Right lobe of liver (tissue), 6 donors: ENCODE results near the gene TNNT3. TPM values are rescaled to one million over a fixed set of nuclear protein-coding genes. Genes with fewer than 3 reads are reported as not detected.

Source experiments
- ATAC-seq, 4 donors: fragments of 200-7000 bp; cut with Tn5 transposase; one replicate each; pipeline ENCODE4 v1.9.1; 2020; ENCODE audit warnings: mild to moderate bottlenecking in 4 of 4, moderate library complexity in 4 of 4
- DNase-seq, 3 donors: peaks; one replicate each; pipeline ENCODE4 v3.0.0-alpha.2; 2020
- H3K27ac ChIP-seq, 3 donors: fragments of 200-600 bp; one replicate each; pipeline ENCODE4 v1.8.0; 2022
- H3K27me3 ChIP-seq, 2 donors: fragments of 200-600 bp; one replicate each; pipeline ENCODE4 v1.8.0; 2022
- H3K36me3 ChIP-seq, 4 donors: fragments of 200-600 bp; sonication (generic) in 1 of 4; one replicate each; pipeline versions ENCODE4 v1.5.1 to v1.8.0; 2017 to 2022; ENCODE audit warnings: control low read depth in 1 of 4
- H3K4me1 ChIP-seq, 4 donors: fragments of 200-600 bp; sonication (generic) in 1 of 4; one replicate each; pipeline versions ENCODE4 v1.5.1 to v1.8.0; 2017 to 2022; ENCODE audit warnings: control low read depth in 1 of 4
- H3K4me3 ChIP-seq, 3 donors: fragments of 200-600 bp; one replicate each; pipeline ENCODE4 v1.8.0; 2022
- H3K9me3 ChIP-seq, 4 donors: fragments of 200-600 bp; sonication (generic) in 1 of 4; one replicate each; pipeline versions ENCODE4 v1.5.1 to v1.8.0; 2017 to 2022; ENCODE audit warnings: control low read depth in 1 of 4
- POLR2A ChIP-seq: fragments of 450-650 bp; IDR thresholded peaks from one replicate; pipeline ENCODE4 v1.6.1; 2017; ENCODE audit warnings: antibody characterized with exemption, mild to moderate bottlenecking
- WGBS: methylation state at CpG from one replicate; pipeline ENCODE4 v1.1.6; 2018; ENCODE audit warnings: low coverage, low lambda C conversion rate; ENCODE audit not compliant: insufficient coverage; ENCODE audit errors: missing lambda C conversion rate; 5-methylcytosine and 5-hydroxymethylcytosine counted together
- intact Hi-C, 2 donors: fragments of 100-400 bp; cut with DNase I; formaldehyde crosslinking; loops; one replicate each; pipeline versions ENCODE4 v1.11.2 to v1.14.1; 2022
- total RNA-seq, 6 experiments: library from RNA; depleted of rRNA in 2 of 6; stranded (reverse); fragments of >200 nt in 2 of 6; fragmentation: NEBNext Ultra II Directional in 3 of 6; extraction: Animal tissue kit (Norgen Biotek cat#: 25700) in 3 of 6; gene quantifications; one replicate each; pipeline versions ENCODE4 v1.1.0 to v1.2.4, GENCODE V29; 2016 to 2023
- TF ChIP-seq, protein P1 (sequence below), 4 donors: fragments of 200-600 bp in 3 of 4; fragments of 450-650 bp in 1 of 4; IDR thresholded peaks; one replicate each; pipeline versions ENCODE4 v1.5.1 to v1.8.0; 2016 to 2022; ENCODE audit warnings: antibody characterized with exemption in 4 of 4, mild to moderate bottlenecking in 2 of 4
- donor health status: DM: no; HTN: yes; CAD: no.
- donor health status: DM: no; HTN: no; CAD: no.
- donor health status: DM: no; HTN: no; CAD: no.
- donor health status: DM: no; HTN: yes; CAD: no.
- donor health status: DM: no; HTN: yes; CAD: no.

The TNNT3 gene
- total RNA-seq, 6 experiments from 2014 or later = 0.44 to 2.2 TPM; not detected in 4

- no peaks in the 10 kb centered on the region for H3K9me3 ChIP-seq
- ATAC-seq (no peak), DNase-seq (peak in 1 of 3 donors; percentile 3)
- no peaks in the 10 kb centered on the region for H3K4me1 ChIP-seq
- no peaks in the 10 kb centered on the region for H3K27me3 ChIP-seq
- WGBS = no CpG with 5 or more reads among the region's 6 CpGs
- H3K27ac ChIP-seq = no peak overlapping the region
- no peaks in the 10 kb centered on the region for H3K36me3 ChIP-seq
- no peak for TF ChIP-seq POLR2A
- TF ChIP-seq, protein P1, sequence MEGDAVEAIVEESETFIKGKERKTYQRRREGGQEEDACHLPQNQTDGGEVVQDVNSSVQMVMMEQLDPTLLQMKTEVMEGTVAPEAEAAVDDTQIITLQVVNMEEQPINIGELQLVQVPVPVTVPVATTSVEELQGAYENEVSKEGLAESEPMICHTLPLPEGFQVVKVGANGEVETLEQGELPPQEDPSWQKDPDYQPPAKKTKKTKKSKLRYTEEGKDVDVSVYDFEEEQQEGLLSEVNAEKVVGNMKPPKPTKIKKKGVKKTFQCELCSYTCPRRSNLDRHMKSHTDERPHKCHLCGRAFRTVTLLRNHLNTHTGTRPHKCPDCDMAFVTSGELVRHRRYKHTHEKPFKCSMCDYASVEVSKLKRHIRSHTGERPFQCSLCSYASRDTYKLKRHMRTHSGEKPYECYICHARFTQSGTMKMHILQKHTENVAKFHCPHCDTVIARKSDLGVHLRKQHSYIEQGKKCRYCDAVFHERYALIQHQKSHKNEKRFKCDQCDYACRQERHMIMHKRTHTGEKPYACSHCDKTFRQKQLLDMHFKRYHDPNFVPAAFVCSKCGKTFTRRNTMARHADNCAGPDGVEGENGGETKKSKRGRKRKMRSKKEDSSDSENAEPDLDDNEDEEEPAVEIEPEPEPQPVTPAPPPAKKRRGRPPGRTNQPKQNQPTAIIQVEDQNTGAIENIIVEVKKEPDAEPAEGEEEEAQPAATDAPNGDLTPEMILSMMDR (IDR thresholded peaks at IDR 0.05) = no peak
- intact Hi-C loops = loop anchor here in 1 of 2 donors (10.0 kb wide), 1 partner anchor 55 kb away; the partner anchor contains the start of gene PRR33
- H3K4me3 ChIP-seq = no peak overlapping the region
Measured at GRCh38 chr11:1949302-1949701, 29.8 kb downstream of the TNNT3 start.

DNA sequence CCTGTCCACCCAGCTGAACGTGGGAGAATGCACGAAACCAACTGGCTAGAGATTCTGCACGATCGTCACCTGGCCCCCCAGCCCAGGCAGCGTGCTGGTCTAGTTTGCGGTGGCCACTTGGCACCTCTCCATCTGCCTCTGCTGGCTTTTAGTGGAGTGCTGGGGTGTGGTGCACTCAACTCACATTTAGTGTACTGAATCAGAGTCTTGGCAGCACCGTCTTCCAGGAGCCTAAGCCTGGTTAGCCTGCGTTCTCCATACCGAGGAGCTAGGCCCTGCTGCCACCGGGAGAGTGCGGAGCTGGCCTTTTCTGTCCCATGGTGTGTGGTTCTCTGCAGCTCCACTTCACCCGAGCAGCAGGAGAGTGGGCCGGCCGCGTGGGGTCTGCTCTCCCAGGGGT, 30.4 kb downstream of the TNNT3 start:
- TF ChIP-seq POLR2A = no peak
- TF ChIP-seq, protein P1 (IDR thresholded peaks at IDR 0.05) = no peak
- no CpG with 5 or more reads among the region's 15 CpGs for WGBS
- H3K4me1 ChIP-seq = no peaks in the 10 kb centered on the region
- intact Hi-C loops = loop anchor here in 1 of 2 donors (10.0 kb wide), 1 partner anchor 55 kb away; the partner anchor contains the start of gene PRR33
- no peaks in the 10 kb centered on the region for H3K9me3 ChIP-seq
- ATAC-seq = no peak
- DNase-seq = no peak
- H3K36me3 ChIP-seq = no peaks in the 10 kb centered on the region
- no peak overlapping the region for H3K4me3 ChIP-seq
- H3K27ac ChIP-seq = no peak overlapping the region
- H3K27me3 ChIP-seq = no peaks in the 10 kb centered on the region

DNA sequence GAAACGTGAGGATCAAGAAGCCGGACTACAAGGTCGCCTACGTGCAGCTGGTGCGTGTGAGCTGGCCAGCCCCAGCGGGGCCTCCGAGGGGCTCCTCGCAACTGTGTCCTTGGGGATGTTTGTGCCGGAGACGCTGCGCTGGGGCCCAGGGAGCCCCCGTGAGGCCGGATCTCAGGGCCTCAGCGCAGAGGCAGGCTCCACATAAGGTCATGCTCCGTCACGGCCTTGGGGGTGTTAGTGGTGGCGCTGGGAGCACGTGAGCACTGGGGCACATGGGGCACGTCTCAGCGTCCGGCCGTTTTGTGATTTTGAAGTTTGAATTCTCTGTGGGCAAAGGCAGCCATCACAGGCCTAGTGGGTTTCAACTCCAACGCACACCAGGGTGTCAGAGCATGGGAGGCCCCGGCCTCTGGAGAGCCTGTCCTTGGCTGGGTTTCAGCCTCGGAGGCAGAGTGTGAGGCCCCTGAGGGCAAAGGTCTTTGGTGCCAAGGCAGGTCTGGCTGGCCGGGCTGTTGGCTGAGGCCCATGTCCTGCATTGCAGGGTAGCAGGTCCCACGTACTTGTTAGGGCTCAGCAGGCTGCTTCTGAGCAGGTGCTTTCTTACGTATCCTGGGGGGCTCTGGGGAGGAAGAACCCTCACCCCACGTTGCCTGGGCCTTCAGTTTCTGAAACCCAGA, 33.4 kb downstream of the TNNT3 start:
- TF ChIP-seq, protein P1 (IDR thresholded peaks at IDR 0.05) = no peak
- TF ChIP-seq POLR2A = no peak
- intact Hi-C loops = no loop called here
- no peaks in the 10 kb centered on the region for H3K27me3 ChIP-seq
- H3K27ac ChIP-seq = no peak overlapping the region
- H3K4me1 ChIP-seq = no peaks in the 10 kb centered on the region
- H3K36me3 ChIP-seq = no peaks in the 10 kb centered on the region
- peak in 2 of 3 donors; percentile 74 to 76 for DNase-seq
- WGBS = no CpG with 5 or more reads among the region's 29 CpGs
- no peak overlapping the region for H3K4me3 ChIP-seq
- no peaks in the 10 kb centered on the region for H3K9me3 ChIP-seq
- ATAC-seq = peak; percentile 80 to 94 (median 90)

DNA sequence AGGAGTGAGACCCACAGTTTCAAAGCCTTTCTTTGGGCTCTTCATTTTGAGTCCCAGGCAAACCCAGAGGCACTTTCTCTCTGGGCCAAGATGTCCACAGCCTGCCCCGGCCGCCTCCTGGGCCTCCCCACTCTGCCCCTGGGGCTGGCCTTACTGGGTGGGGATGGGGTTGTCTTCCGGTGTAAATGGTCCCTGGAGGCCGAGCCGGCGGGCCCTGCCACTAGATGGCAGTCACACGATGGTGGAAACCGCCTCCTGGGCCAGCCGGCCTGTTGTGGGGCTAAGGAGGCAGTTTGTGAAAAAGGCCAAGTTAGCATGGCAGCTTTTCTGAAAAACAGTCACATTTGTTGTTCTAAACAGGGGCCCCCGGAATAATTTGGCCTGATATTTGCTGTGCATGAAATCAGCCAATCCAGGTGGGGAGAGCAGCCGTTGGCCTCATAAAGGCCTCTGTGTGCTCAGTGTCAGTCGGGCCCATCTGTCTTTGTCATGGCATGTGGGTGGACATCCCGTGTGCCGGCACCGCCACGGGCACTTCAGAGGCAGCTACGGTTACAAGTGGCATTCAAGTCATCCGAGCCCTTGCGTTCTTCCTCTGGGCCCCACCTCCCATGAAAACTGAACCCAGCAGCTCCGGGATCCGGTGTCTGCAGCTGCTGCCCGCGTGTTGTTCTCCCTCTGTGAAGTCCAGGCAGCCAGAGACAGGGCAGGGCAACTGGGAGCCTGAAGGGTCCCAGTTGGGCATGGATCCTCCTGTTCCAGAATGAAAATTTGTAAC, 34.2 kb downstream of the TNNT3 start:
- Histone ChIP-seq H3K36me3 (no peaks in the 10 kb centered on the region), H3K4me3 (no peak overlapping the region), H3K27me3 (no peaks in the 10 kb centered on the region), H3K4me1 (no peaks in the 10 kb centered on the region), H3K9me3 (no peaks in the 10 kb centered on the region), H3K27ac (no peak overlapping the region)
- no CpG with 5 or more reads among the region's 23 CpGs for WGBS
- ATAC-seq = peak; percentile 57 to 82 (median 70)
- intact Hi-C loops = no loop called here
- TF ChIP-seq, protein P1 (IDR thresholded peaks at IDR 0.05) = peak in 1 of 4 donors; percentile 40
- no peak for TF ChIP-seq POLR2A
- DNase-seq = peak; percentile 5 to 39 (median 17)
